ENCODE results near the gene NFE2L1.
"Not testable (repeated sequence)": the region's sequence is repeated elsewhere in the genome, so short reads cannot be mapped to it uniquely, and the experiment has no call there.

NFE2L1 gene

GRCh38 chr17:48072811-48073210 lies 24.7 kb downstream of the NFE2L1 start:
- DNase-seq = not testable (repeated sequence)

- DNase-seq = not testable (repeated sequence)
These were observed 25.5 kb downstream of the NFE2L1 start for GRCh38 chr17:48073566-48074094.

- peak; percentile 52 for DNase-seq
These were observed 26.3 kb downstream of the NFE2L1 start for GRCh38 chr17:48074322-48075081.

DNA sequence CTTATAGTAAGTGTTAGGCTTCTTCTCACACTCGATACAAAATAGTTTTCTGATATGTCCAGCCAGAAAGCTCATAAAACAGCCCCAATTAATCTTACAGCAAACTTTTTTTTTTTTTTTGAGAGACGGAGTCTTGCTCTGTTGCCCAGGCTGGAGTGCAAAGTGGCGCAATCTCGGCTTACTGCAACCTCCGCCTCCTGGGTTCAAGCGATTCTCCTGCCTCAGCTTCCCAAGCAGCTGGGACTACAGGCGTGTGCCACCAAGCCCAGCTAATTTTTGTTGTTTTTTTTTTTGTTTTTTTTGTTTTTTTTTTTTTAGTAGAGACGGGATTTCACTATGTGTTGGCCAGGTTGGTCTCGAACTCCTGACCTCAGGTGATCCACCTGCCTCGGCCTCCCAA lies 29.0 kb downstream of the NFE2L1 start:
- not testable (repeated sequence) for DNase-seq

DNA sequence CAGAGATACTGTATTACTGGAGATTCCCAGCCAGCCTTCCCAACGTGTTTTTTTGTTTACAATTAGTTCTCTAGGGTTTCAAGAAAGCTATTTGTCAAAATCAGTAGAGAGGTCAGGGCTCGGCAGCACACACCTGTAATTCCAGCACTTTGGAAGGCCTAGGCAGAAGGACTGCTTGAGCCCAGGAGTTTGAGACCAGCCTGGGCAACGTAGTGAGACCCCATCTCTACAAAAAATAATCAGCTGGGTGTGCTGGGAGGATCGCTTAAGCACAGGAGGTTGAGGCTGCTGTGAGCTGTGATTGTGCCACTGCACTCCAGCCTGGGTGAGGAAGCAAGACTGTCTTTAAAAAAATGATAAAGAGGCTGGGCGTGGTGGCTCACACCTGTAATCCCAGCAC lies 33.7 kb downstream of the NFE2L1 start:
- DNase-seq = no peak

- no peak for DNase-seq
These were observed 36.8 kb downstream of the NFE2L1 start for GRCh38 chr17:48084932-48085331.

- DNase-seq = no peak
These were observed 45.3 kb downstream of the NFE2L1 start for GRCh38 chr17:48093341-48094045.

DNA sequence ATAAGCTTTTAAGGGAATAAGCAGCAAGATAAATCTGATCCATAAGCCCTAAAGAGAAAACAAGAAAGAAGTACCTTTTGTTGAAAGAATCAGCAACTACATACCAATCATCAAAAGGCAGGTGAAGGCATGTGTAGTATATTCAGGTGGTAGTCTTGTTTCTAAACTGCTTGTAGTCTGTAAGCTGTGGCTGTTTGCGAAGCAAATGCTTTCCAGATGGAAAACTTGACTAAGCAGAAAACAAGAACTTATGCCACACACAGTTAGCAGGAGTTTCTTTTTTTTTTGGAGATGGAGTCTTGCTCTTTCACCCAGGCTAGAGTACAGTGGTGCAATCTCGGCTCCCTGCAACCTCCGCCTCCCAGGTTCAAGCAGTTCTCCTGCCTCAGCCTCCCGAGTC lies 47.5 kb downstream of the NFE2L1 start:
- DNase-seq = no peak

DNA sequence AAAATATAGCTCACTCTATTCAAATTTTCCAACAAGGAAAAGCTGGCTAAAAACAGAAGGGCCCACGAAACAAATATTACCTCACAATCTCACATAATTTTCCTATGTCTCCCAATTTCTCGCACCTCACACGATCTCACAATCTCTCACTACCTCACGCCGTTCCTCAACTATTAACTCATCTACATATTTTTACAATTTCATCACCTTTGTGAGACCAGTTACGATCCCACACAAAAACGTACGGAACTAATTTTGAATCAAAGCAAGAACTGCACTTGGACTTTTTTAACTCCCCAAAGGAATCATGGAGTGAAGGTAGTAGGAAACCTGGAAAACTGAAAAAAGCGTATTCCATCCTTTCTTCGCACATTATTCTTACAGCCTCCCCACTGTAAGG lies 52.0 kb downstream of the NFE2L1 start:
- DNase-seq = no peak

DNA sequence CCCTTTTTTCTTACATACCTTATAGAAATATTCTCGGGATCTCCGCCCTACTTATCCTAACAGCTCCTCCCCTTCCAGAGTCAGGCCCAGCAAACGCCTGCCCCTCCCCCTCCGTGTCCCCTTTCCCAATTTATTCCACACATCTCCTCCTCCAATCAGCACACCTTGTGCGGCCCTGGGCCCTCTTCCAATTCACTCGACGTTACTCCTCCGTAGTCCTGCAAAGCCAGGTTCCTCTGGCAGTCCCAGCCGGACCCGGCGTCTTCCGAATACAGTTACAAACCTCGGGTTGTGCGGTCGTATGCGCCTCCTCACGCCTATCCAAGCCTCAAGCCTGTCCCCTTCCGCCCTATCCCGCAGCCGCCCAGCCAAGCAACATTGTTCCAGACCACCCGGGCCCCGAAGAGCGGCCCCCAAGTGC lies 52.4 kb downstream of the NFE2L1 start:
- peak; percentile 83 for DNase-seq

DNA sequence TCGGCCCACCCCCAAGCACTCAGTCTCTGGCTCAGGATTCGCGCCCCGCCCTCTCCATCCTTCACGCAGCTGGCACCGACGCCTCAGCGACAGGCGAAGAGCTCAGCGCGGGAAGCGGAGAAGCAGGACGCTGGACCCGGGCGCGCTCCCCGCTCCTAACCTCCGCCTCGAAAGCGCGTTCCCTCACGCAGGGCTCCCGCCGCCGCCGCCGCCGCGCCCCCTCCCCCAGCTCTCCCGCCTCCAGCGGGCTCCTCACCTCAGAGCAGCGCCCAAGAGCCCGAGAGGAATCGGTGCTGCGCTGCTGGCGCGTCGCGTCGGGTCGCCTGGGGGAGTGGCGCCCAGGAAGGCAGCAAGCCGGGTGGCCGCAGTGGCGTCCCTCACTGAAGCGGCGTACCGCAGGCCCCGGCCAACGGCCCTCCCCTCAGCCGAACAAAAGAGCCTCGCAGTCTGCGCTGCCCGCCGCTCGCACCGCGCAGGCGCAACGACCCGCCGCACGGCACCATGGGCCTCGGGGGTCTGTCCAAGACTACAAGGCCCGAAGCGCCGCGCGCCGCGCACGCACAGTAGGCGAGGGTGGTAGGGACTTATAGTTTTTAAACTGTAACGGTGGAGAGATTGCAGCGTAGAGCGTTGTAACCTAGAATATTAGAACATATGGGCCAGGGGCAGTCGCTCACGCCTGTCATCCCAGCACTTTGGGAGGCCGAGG lies 53.0 kb downstream of the NFE2L1 start, which contains the start of gene CBX1:
CBX1 (minus strand) TSS at position 467 of the 709 bp plus-strand sequence. CDS start 24,474 bp downstream, outside the sequence.
- DNase-seq = peak; percentile 97

DNA sequence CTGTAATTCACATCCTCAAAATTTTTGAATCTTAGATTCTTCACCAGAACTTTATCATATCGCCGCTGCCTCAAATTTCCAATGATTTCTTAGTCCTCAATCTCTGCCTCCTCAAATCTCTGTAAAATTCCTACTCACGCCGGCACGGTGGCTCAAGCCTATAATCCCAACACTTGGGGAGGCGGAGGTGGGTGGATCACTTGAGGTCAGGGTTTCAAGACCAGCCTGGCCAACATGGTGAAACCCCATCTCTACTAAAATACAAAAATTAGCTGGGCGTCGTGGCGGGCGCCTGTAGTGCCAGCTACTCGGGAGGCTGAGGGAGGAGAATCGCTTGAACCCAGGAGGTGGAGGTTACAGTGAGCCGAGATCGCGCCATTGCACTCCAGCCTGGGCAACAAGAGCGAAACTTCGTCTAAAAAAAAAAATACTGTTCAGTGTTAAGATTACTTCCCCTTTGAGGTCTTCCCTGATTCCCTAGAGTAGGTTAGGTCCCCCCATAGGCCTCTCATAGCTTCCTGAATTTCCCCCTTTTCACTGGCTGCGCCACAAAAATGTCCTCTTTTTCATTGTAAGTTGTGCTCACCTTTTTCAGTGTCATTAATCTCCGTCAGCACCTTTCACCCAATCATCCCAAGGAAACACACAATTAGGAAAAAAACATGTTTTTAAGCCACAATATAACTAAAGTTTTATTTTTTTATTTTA lies 54.0 kb downstream of the NFE2L1 start:
- DNase-seq = no peak

DNA sequence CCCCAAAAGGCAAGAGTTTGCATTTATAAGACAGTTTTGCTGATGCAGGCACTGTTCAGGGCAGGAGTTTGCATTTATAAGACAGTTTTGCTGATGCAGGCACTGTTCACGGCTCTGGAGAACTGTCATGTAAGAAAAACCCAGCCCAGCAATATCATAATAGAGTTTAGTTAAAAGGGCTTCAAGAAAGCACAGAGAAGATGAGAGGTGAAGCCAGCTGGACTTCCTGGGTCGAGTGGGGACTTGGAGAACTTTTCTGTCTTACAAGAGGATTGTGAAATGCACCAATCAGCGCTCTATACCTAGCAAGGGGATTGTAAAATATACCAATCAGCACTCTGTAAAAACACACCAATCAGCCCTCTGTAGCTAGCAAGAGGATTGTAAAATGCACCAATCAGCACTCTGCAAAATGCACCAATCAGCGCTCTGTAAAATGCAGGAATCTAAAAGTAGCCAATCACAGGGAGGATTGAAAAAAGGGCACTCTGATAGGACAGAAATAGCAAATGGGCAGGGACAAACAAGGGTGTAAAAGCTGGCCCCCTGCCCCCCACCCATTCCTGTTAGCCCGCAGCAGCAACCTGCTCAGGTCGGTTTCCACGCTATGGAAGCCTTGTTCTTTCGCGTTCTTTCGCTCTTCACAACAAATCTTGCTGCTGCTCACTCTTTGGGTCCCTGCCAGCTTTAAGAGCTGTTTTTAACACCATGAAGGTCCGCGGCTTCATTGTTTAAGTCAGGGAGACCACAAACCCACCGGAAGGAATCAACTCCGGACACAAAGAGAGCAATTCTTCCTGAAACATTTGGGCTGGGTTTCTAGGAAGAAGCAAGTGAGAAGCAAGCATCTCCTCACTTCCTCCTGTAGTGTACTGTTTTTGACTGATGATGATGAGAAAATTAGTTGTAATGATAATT lies 54.9 kb downstream of the NFE2L1 start:
- DNase-seq = no peak

DNA sequence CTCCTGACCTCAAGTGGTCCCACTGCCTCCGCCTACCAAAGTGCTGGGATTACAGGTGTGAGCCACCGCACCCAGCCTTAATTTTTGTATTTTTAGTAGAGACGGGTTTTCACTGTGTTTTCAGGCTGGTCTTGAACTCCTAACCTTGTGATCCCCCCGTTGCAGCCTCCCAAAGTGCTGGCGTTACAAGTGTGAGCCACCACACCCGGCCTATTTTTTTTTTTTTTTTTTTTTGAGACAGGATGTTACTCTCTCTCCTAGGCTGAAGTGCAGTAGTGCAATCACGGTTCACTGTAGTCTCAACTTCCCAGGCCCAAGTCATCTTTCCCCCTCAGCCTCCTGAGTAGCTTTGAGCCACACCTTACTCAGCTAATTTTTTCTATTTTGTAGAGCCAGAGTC lies 56.3 kb downstream of the NFE2L1 start:
- DNase-seq = no peak

GRCh38 chr17:48106802-48107136 lies 58.6 kb downstream of the NFE2L1 start:
- DNase-seq = no peak

DNA sequence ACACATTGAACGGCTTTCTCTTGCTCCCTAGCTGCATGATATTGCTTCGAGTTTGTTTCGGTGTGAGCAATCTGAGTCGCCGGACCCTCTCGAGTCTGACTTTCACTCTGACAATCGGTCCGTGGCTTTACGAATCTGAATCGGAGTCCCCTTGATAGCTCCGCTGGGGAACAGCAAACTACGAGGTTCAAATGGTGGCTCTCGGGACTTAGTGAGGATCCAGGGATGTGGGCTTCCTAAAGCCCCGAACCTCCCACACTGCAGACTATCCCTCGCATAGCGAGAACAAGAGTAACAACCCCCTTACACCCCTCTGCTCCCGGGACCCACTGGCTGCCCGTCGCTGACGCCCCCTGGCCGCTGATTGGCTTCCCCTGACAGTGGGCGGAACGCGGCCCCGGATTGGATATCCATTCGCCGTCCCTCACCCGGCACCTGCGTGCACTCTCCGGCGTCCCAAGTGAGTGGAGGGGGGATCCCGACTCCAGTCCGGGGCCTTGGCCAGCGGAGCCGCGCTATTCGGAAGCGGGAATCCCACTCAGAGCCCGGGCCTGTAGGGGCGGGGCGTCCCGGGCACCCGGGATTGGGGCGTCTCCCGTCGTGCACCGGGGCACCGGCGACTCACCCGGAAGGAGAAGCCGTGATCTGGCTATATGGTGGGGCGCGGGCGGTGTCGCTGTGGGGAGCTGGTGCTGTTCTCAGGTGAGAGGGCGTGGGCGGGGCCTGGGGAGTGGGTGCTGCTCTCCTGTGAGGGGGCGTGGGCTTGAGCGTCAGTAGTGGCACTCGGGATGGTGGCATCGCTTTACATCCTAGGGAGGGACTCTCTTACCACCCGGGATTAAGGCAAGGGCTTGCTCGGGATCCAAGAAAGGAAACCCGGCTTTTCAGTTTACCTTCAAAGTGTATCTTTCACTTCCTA lies 59.2 kb downstream of the NFE2L1 start, which contains the start of gene SNX11:
SNX11 (plus strand) TSS at position 630 of the 919 bp plus-strand sequence. CDS start 4,278 bp downstream, outside the sequence.
- peak; percentile 87 for DNase-seq

- DNase-seq = no peak
These were observed 62.6 kb downstream of the NFE2L1 start for GRCh38 chr17:48110761-48111160.
